ENCODE data around the gene MOCOS.

Gene MOCOS

DNA sequence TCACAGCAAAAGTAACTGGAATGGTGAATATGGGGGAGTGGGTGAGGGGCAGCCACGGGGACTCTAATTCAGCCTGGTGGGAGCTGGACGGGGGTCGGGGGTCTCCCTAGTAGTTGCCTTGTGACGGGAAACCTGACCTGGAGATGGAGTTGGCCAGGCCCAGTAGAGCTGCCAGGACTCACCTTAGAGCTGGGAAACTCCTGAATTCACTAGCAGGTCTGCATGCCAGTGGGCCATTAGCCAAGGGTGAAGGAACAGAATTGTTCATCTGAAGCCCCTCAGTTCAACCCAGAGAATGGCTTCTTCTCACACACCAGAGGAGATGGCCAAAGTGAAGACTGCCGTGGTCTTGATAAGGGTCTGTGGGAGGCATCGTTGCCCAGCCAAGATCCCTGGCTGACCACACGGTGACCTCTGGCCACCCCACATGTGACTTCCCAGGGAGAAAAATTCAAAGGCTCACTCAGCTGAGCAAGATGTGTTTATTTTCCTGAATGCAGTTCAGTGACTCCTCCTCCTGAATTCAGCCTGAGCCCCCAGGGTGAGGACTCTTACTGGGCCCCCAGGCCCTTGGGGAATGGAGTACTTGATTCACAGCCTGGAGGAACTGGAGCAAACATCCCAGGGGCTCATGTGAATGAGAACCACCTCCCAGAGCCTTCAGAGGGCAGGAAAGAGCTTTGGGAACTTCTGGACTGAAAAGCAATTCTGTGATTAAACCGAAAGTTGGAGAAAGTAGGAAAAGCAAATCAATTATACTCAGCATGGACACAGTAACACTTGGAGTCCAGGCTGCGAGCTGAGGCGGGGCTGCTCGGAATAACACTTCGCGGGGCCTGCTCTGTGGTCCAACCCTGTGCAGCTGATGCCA, 25.2 kb downstream of the MOCOS start:
- Histone ChIP-seq H3K79me2 (ENCODE audit: control insufficient read depth, low read length) (no peaks in the 10 kb centered on the region), H4K20me1 (ENCODE audit: control insufficient read depth, insufficient read depth, low read depth, low read length) (no peaks in the 10 kb centered on the region), H3K36me3 (ENCODE audit: control insufficient read depth, low read length) (no peaks in the 10 kb centered on the region), H3K27me3 (ENCODE audit: control insufficient read depth, low read length) (0 out of 2 replicates have a peak, but pooled peaks cover 2% of the 10 kb centered on the region), H3K4me2 (ENCODE audit: low read length) (no peak overlapping the region), H3K4me3 (ENCODE audit: low read length) (no peak overlapping the region), H3K27ac (ENCODE audit: low read depth, low read length) (no peak overlapping the region), H3K9me2 (replicated peaks; ENCODE audit: control insufficient read depth, low read length) (no peaks in the 10 kb centered on the region), H3K9me3 (ENCODE audit: control insufficient read depth, insufficient read depth, low read length) (peaks cover 11% of the 10 kb centered on the region), H3F3A (ENCODE audit: control insufficient read depth, insufficient read depth) (no peaks in the 10 kb centered on the region), H3K4me1 (ENCODE audit: control insufficient read depth, low read length) (peaks cover 3% of the 10 kb centered on the region)
- no peak for TF ChIP-seq EZH2phosphoT487 (IDR thresholded peaks at IDR 0.05; ENCODE audit: borderline replicate concordance, low read length)
- TF ChIP-seq, protein P1, sequence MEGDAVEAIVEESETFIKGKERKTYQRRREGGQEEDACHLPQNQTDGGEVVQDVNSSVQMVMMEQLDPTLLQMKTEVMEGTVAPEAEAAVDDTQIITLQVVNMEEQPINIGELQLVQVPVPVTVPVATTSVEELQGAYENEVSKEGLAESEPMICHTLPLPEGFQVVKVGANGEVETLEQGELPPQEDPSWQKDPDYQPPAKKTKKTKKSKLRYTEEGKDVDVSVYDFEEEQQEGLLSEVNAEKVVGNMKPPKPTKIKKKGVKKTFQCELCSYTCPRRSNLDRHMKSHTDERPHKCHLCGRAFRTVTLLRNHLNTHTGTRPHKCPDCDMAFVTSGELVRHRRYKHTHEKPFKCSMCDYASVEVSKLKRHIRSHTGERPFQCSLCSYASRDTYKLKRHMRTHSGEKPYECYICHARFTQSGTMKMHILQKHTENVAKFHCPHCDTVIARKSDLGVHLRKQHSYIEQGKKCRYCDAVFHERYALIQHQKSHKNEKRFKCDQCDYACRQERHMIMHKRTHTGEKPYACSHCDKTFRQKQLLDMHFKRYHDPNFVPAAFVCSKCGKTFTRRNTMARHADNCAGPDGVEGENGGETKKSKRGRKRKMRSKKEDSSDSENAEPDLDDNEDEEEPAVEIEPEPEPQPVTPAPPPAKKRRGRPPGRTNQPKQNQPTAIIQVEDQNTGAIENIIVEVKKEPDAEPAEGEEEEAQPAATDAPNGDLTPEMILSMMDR (IDR thresholded peaks at IDR 0.05; ENCODE audit: low read depth, low read length, poor library complexity, severe bottlenecking), result no peak

GRCh38 chr18:36214811-36215210, 27.5 kb downstream of the MOCOS start:
- no peaks in the 10 kb centered on the region for H3K36me3 ChIP-seq (ENCODE audit: control insufficient read depth, low read length)
- no peak overlapping the region for H3K4me2 ChIP-seq (ENCODE audit: low read length)
- TF ChIP-seq EZH2phosphoT487 (IDR thresholded peaks at IDR 0.05; ENCODE audit: borderline replicate concordance, low read length), result no peak
- TF ChIP-seq, protein P1 (IDR thresholded peaks at IDR 0.05; ENCODE audit: low read depth, low read length, poor library complexity, severe bottlenecking), result no peak
- H3F3A ChIP-seq (ENCODE audit: control insufficient read depth, insufficient read depth), result no peaks in the 10 kb centered on the region
- no peak overlapping the region for H3K27ac ChIP-seq (ENCODE audit: low read depth, low read length)
- H3K9me3 ChIP-seq (ENCODE audit: control insufficient read depth, insufficient read depth, low read length), result no peaks in the 10 kb centered on the region
- no peak overlapping the region for H3K4me3 ChIP-seq (ENCODE audit: low read length)
- no peaks in the 10 kb centered on the region for H3K4me1 ChIP-seq (ENCODE audit: control insufficient read depth, low read length)
- H3K27me3 ChIP-seq (ENCODE audit: control insufficient read depth, low read length), result 0 out of 2 replicates have a peak, but pooled peaks cover 2% of the 10 kb centered on the region
- no peaks in the 10 kb centered on the region for H3K9me2 ChIP-seq (replicated peaks; ENCODE audit: control insufficient read depth, low read length)
- 0 out of 2 replicates have a peak, but pooled peaks cover 3% of the 10 kb centered on the region for H4K20me1 ChIP-seq (ENCODE audit: control insufficient read depth, insufficient read depth, low read depth, low read length)
- H3K79me2 ChIP-seq (ENCODE audit: control insufficient read depth, low read length), result no peaks in the 10 kb centered on the region

DNA sequence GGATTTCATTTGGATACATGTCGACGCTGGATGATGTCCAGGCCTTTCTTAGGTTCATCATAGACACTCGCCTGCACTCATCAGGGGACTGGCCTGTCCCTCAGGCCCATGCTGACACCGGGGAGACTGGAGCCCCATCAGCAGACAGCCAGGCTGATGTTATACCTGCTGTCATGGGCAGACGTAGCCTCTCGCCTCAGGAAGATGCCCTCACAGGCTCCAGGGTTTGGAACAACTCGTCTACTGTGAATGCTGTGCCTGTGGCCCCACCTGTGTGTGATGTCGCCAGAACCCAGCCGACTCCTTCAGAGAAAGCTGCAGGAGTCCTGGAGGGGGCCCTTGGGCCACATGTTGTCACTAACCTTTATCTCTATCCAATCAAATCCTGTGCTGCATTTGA, 28.3 kb downstream of the MOCOS start:
- Histone ChIP-seq H3K9me2 (replicated peaks; ENCODE audit: control insufficient read depth, low read length) (no peaks in the 10 kb centered on the region), H3K4me2 (ENCODE audit: low read length) (no peak overlapping the region), H4K20me1 (ENCODE audit: control insufficient read depth, insufficient read depth, low read depth, low read length) (0 out of 2 replicates have a peak, but pooled peaks cover 3% of the 10 kb centered on the region), H3F3A (ENCODE audit: control insufficient read depth, insufficient read depth) (no peaks in the 10 kb centered on the region), H3K36me3 (ENCODE audit: control insufficient read depth, low read length) (no peaks in the 10 kb centered on the region), H3K4me3 (ENCODE audit: low read length) (no peak overlapping the region), H3K9me3 (ENCODE audit: control insufficient read depth, insufficient read depth, low read length) (no peaks in the 10 kb centered on the region), H3K4me1 (ENCODE audit: control insufficient read depth, low read length) (no peaks in the 10 kb centered on the region), H3K27me3 (ENCODE audit: control insufficient read depth, low read length) (0 out of 2 replicates have a peak, but pooled peaks cover 2% of the 10 kb centered on the region), H3K27ac (ENCODE audit: low read depth, low read length) (no peak overlapping the region), H3K79me2 (ENCODE audit: control insufficient read depth, low read length) (no peaks in the 10 kb centered on the region)
- no peak for TF ChIP-seq EZH2phosphoT487 (IDR thresholded peaks at IDR 0.05; ENCODE audit: borderline replicate concordance, low read length)
- TF ChIP-seq, protein P1 (IDR thresholded peaks at IDR 0.05; ENCODE audit: low read depth, low read length, poor library complexity, severe bottlenecking), result no peak
